ENCODE data around the gene TRIP10.
A peak's percentile ranks its signal among the peaks of the same experiment; 100 is the strongest.
"Not testable (repeated sequence)": the region's sequence is repeated elsewhere in the genome, so short reads cannot be mapped to it uniquely, and the experiment has no call there.

TRIP10 gene

GRCh38 chr19:6708346-6708745 is 31.1 kb upstream of the TRIP10 start:
- no peak overlapping the region for H3K27ac ChIP-seq (ENCODE audit: low read length, poor library complexity, severe bottlenecking)
- 75% methylated on average over 3 of the region's 3 CpGs for WGBS
- no peak overlapping the region for H2BK5ac ChIP-seq (ENCODE audit: low read depth, low read length, poor library complexity, severe bottlenecking)
- no peak overlapping the region for H3K18ac ChIP-seq (ENCODE audit: low read depth in 1 of 2, low read length in 2 of 2)
- no peak overlapping the region for H2BK120ac ChIP-seq (ENCODE audit: low read depth, low read length)
- no peak overlapping the region for H3K4me2 ChIP-seq (ENCODE audit: low read length, poor library complexity, severe bottlenecking)
- no peak overlapping the region for H4K8ac ChIP-seq (ENCODE audit: low read length)
- no peak for DNase-seq
- no peak overlapping the region for H4K91ac ChIP-seq (ENCODE audit: low read length)
- H3K14ac ChIP-seq (ENCODE audit: low read length in 2 of 2), result no peak overlapping the region
- no peak overlapping the region for H3K4ac ChIP-seq (ENCODE audit: low read depth in 1 of 2, low read length in 2 of 2)
- H3K23ac ChIP-seq (ENCODE audit: low read length in 2 of 2), result no peak overlapping the region
- H3K36me3 ChIP-seq (ENCODE audit: control insufficient read depth in 1 of 2, insufficient read depth in 2 of 2, low read depth in 1 of 2, low read length in 2 of 2), result peaks cover 0 to 35% of the 10 kb centered on the region in 2 experiments
- H3K27me3 ChIP-seq (ENCODE audit: control insufficient read depth in 1 of 2, insufficient read depth in 1 of 2, low read length in 2 of 2), result peaks cover 10 to 25% of the 10 kb centered on the region in 2 experiments
- H2BK12ac ChIP-seq (ENCODE audit: low read length in 2 of 2), result no peak overlapping the region
- peaks cover 4% of the 10 kb centered on the region for H3K4me1 ChIP-seq (ENCODE audit: control insufficient read depth, insufficient read depth, low read depth, low read length)
- no peaks in the 10 kb centered on the region for H3K79me1 ChIP-seq (replicated peaks; ENCODE audit: low read length, poor library complexity, severe bottlenecking)
- H2AK5ac ChIP-seq (ENCODE audit: low read length, severe bottlenecking), result no peak overlapping the region
- H2AFZ ChIP-seq (ENCODE audit: low read depth, low read length), result no peak overlapping the region
- H3K9ac ChIP-seq (ENCODE audit: low read length), result no peak overlapping the region
- H3K4me3 ChIP-seq (ENCODE audit: insufficient read depth in 1 of 2, low read depth in 1 of 2, low read length in 2 of 2), result no peak overlapping the region
- no peak overlapping the region for H2BK15ac ChIP-seq (ENCODE audit: low read depth, poor library complexity, severe bottlenecking)
- H3K9me3 ChIP-seq (ENCODE audit: control insufficient read depth, low read length), result no peaks in the 10 kb centered on the region

- H2BK15ac ChIP-seq (ENCODE audit: low read depth, poor library complexity, severe bottlenecking); H3K79me1 ChIP-seq (replicated peaks; ENCODE audit: low read length, poor library complexity, severe bottlenecking); H4K8ac ChIP-seq (ENCODE audit: low read length); H3K4me2 ChIP-seq (ENCODE audit: low read length, poor library complexity, severe bottlenecking); H4K91ac ChIP-seq (ENCODE audit: low read length); H3K9me3 ChIP-seq (ENCODE audit: control insufficient read depth, low read length); H3K23ac ChIP-seq (ENCODE audit: low read length in 2 of 2); H2BK5ac ChIP-seq (ENCODE audit: low read depth, low read length, poor library complexity, severe bottlenecking); H2AFZ ChIP-seq (ENCODE audit: low read depth, low read length); H3K4me3 ChIP-seq (ENCODE audit: insufficient read depth in 1 of 2, low read depth in 1 of 2, low read length in 2 of 2); H3K9ac ChIP-seq (ENCODE audit: low read length); H3K4ac ChIP-seq (ENCODE audit: low read depth in 1 of 2, low read length in 2 of 2); H2BK12ac ChIP-seq (ENCODE audit: low read length in 2 of 2); H2AK5ac ChIP-seq (ENCODE audit: low read length, severe bottlenecking); H3K27ac ChIP-seq (ENCODE audit: low read length, poor library complexity, severe bottlenecking); H3K4me1 ChIP-seq (ENCODE audit: control insufficient read depth, insufficient read depth, low read depth, low read length); H3K14ac ChIP-seq (ENCODE audit: low read length in 2 of 2); DNase-seq; H3K18ac ChIP-seq (ENCODE audit: low read depth in 1 of 2, low read length in 2 of 2); H2BK120ac ChIP-seq (ENCODE audit: low read depth, low read length): not testable (repeated sequence)
- WGBS, result 88% methylated on average over 12 of the region's 12 CpGs
- Histone ChIP-seq H3K36me3 (ENCODE audit: control insufficient read depth in 1 of 2, insufficient read depth in 2 of 2, low read depth in 1 of 2, low read length in 2 of 2) (peaks cover 0 to 35% of the 10 kb centered on the region in 2 experiments), H3K27me3 (ENCODE audit: control insufficient read depth in 1 of 2, insufficient read depth in 1 of 2, low read length in 2 of 2) (peaks cover 10 to 25% of the 10 kb centered on the region in 2 experiments)
Measured at GRCh38 chr19:6708913-6709312, 30.6 kb upstream of the TRIP10 start.

- Histone ChIP-seq H2BK5ac (ENCODE audit: low read depth, low read length, poor library complexity, severe bottlenecking) (no peak overlapping the region), H2BK120ac (ENCODE audit: low read depth, low read length) (no peak overlapping the region), H3K36me3 (ENCODE audit: control insufficient read depth in 1 of 2, insufficient read depth in 2 of 2, low read depth in 1 of 2, low read length in 2 of 2) (peaks cover 0 to 39% of the 10 kb centered on the region in 2 experiments), H4K91ac (ENCODE audit: low read length) (no peak overlapping the region), H3K4me3 (ENCODE audit: insufficient read depth in 1 of 2, low read depth in 1 of 2, low read length in 2 of 2) (no peak overlapping the region), H3K4me1 (ENCODE audit: control insufficient read depth, insufficient read depth, low read depth, low read length) (peaks cover 4% of the 10 kb centered on the region), H2AK5ac (ENCODE audit: low read length, severe bottlenecking) (no peak overlapping the region), H3K27ac (ENCODE audit: low read length, poor library complexity, severe bottlenecking) (no peak overlapping the region), H3K9ac (ENCODE audit: low read length) (no peak overlapping the region), H3K4me2 (ENCODE audit: low read length, poor library complexity, severe bottlenecking) (no peak overlapping the region), H2BK12ac (ENCODE audit: low read length in 2 of 2) (no peak overlapping the region), H2BK15ac (ENCODE audit: low read depth, poor library complexity, severe bottlenecking) (no peak overlapping the region), H2AFZ (ENCODE audit: low read depth, low read length) (no peak overlapping the region), H4K8ac (ENCODE audit: low read length) (no peak overlapping the region), H3K27me3 (ENCODE audit: control insufficient read depth in 1 of 2, insufficient read depth in 1 of 2, low read length in 2 of 2) (peaks cover 10 to 25% of the 10 kb centered on the region in 2 experiments), H3K23ac (ENCODE audit: low read length in 2 of 2) (no peak overlapping the region), H3K18ac (ENCODE audit: low read depth in 1 of 2, low read length in 2 of 2) (no peak overlapping the region), H3K14ac (ENCODE audit: low read length in 2 of 2) (no peak overlapping the region), H3K79me1 (replicated peaks; ENCODE audit: low read length, poor library complexity, severe bottlenecking) (no peaks in the 10 kb centered on the region), H3K9me3 (ENCODE audit: control insufficient read depth, low read length) (no peaks in the 10 kb centered on the region), H3K4ac (ENCODE audit: low read depth in 1 of 2, low read length in 2 of 2) (no peak overlapping the region)
- WGBS, result 68% methylated on average over 14 of the region's 14 CpGs
- DNase-seq, result no peak
Measured at GRCh38 chr19:6709549-6709948, 29.9 kb upstream of the TRIP10 start.

- H2BK120ac ChIP-seq (ENCODE audit: low read depth, low read length), result no peak overlapping the region
- H3K4me1 ChIP-seq (ENCODE audit: control insufficient read depth, insufficient read depth, low read depth, low read length), result peaks cover 4% of the 10 kb centered on the region
- H2AK5ac ChIP-seq (ENCODE audit: low read length, severe bottlenecking), result no peak overlapping the region
- H3K9ac ChIP-seq (ENCODE audit: low read length), result no peak overlapping the region
- no peak overlapping the region for H2BK15ac ChIP-seq (ENCODE audit: low read depth, poor library complexity, severe bottlenecking)
- H3K4ac ChIP-seq (ENCODE audit: low read depth in 1 of 2, low read length in 2 of 2), result no peak overlapping the region
- H3K4me3 ChIP-seq (ENCODE audit: insufficient read depth in 1 of 2, low read depth in 1 of 2, low read length in 2 of 2), result peak overlapping the region in 1 of 2 experiments; percentile 1
- peak overlapping the region in 1 of 2 experiments; percentile 61 for H3K14ac ChIP-seq (ENCODE audit: low read length in 2 of 2)
- no peak overlapping the region for H3K27ac ChIP-seq (ENCODE audit: low read length, poor library complexity, severe bottlenecking)
- 34% methylated on average over 30 of the region's 30 CpGs for WGBS
- DNase-seq, result no peak
- no peak overlapping the region for H2AFZ ChIP-seq (ENCODE audit: low read depth, low read length)
- H3K9me3 ChIP-seq (ENCODE audit: control insufficient read depth, low read length), result no peaks in the 10 kb centered on the region
- no peak overlapping the region for H2BK12ac ChIP-seq (ENCODE audit: low read length in 2 of 2)
- no peak overlapping the region for H3K23ac ChIP-seq (ENCODE audit: low read length in 2 of 2)
- no peak overlapping the region for H3K4me2 ChIP-seq (ENCODE audit: low read length, poor library complexity, severe bottlenecking)
- peaks cover 10 to 25% of the 10 kb centered on the region in 2 experiments for H3K27me3 ChIP-seq (ENCODE audit: control insufficient read depth in 1 of 2, insufficient read depth in 1 of 2, low read length in 2 of 2)
- no peak overlapping the region for H3K18ac ChIP-seq (ENCODE audit: low read depth in 1 of 2, low read length in 2 of 2)
- H4K91ac ChIP-seq (ENCODE audit: low read length), result no peak overlapping the region
- peak overlapping the region; percentile 7 for H4K8ac ChIP-seq (ENCODE audit: low read length)
- peaks cover 0 to 39% of the 10 kb centered on the region in 2 experiments for H3K36me3 ChIP-seq (ENCODE audit: control insufficient read depth in 1 of 2, insufficient read depth in 2 of 2, low read depth in 1 of 2, low read length in 2 of 2)
- H2BK5ac ChIP-seq (ENCODE audit: low read depth, low read length, poor library complexity, severe bottlenecking), result no peak overlapping the region
- no peaks in the 10 kb centered on the region for H3K79me1 ChIP-seq (replicated peaks; ENCODE audit: low read length, poor library complexity, severe bottlenecking)
Measured at GRCh38 chr19:6710273-6711077, 29.0 kb upstream of the TRIP10 start.

Data from mesenchymal stem cell (in vitro differentiated cells and primary cell).